MM.1S (cell line): ENCODE results near the gene CUL2.

Experiments used
- DNase-seq: peaks from one replicate; pipeline ENCODE4 v3.0.0-alpha.2; 2015
- H2AFZ ChIP-seq: fragments of 300-600 bp; sonication (generic); 2 replicates; pipeline ENCODE4 v1.6.0; 2016; ENCODE audit warnings: antibody characterized with exemption, low read length
- H3F3A ChIP-seq: fragments of 300-600 bp; sonication (generic); 2 replicates; pipeline ENCODE4 v1.6.1; 2016; ENCODE audit warnings: mild to moderate bottlenecking, antibody characterized with exemption, low read length, moderate library complexity, mixed read lengths; ENCODE audit not compliant: insufficient read depth
- H3K27ac ChIP-seq: fragments of 300-600 bp; sonication (generic); 2 replicates; pipeline ENCODE4 v1.5.1; 2016; ENCODE audit warnings: mild to moderate bottlenecking, low read length
- H3K27me3 ChIP-seq: fragments of 300-600 bp; sonication (generic); replicated peaks from 2 replicates; pipeline ENCODE4 v1.6.0; 2016; ENCODE audit warnings: low read length; ENCODE audit not compliant: insufficient read depth
- H3K36me3 ChIP-seq: fragments of 300-600 bp; sonication (generic); replicated peaks from 2 replicates; pipeline ENCODE4 v1.6.1; 2016; ENCODE audit warnings: mild to moderate bottlenecking, low read length, mixed read lengths; ENCODE audit not compliant: insufficient read depth
- H3K4me1 ChIP-seq: fragments of 300-600 bp; sonication (generic); 2 replicates; pipeline ENCODE4 v1.6.1; 2016; ENCODE audit warnings: low read length, mixed read lengths
- H3K4me2 ChIP-seq: fragments of 300-600 bp; sonication (generic); 2 replicates; pipeline ENCODE4 v1.6.0; 2016; ENCODE audit warnings: low read depth, low read length
- H3K4me3 ChIP-seq: fragments of 300-600 bp; sonication (generic); 2 replicates; pipeline ENCODE4 v1.5.1; 2016; ENCODE audit warnings: low read length, mixed read lengths
- H3K79me2 ChIP-seq: fragments of 300-600 bp; sonication (generic); 2 replicates; pipeline ENCODE4 v1.6.1; 2016; ENCODE audit warnings: mixed run types, low read length, mixed read lengths
- H3K9ac ChIP-seq: fragments of 300-600 bp; sonication (generic); 2 replicates; pipeline ENCODE4 v1.6.1; 2016; ENCODE audit warnings: low read length, mixed read lengths
- H3K9me2 ChIP-seq: fragments of 300-600 bp; sonication (generic); replicated peaks from 2 replicates; pipeline ENCODE4 v1.6.1; 2016; ENCODE audit warnings: mild to moderate bottlenecking, low read length, mixed read lengths; ENCODE audit not compliant: insufficient read depth
- H3K9me3 ChIP-seq: fragments of 300-600 bp; sonication (generic); replicated peaks from 2 replicates; pipeline ENCODE4 v1.6.1; 2016; ENCODE audit warnings: mild to moderate bottlenecking, low read length, mixed read lengths; ENCODE audit not compliant: insufficient read depth
- H4K20me1 ChIP-seq: fragments of 300-600 bp; sonication (generic); 2 replicates; pipeline ENCODE4 v1.6.1; 2016; ENCODE audit warnings: mild to moderate bottlenecking, low read length, moderate library complexity, mixed read lengths; ENCODE audit not compliant: insufficient read depth
- EZH2 ChIP-seq: fragments of 300-600 bp; sonication (generic); optimal IDR thresholded peaks from 2 replicates; pipeline ENCODE3; 2017; ENCODE audit warnings: low read depth, mild to moderate bottlenecking, antibody characterized with exemption, low read length, mixed read lengths
- EZH2phosphoT487 ChIP-seq: fragments of 300-600 bp; sonication (generic); IDR thresholded peaks from 2 replicates; pipeline ENCODE4 v1.6.1; 2018; ENCODE audit warnings: antibody characterized with exemption, low read length
- TF ChIP-seq, protein P1 (sequence below): fragments of 300-600 bp; sonication (generic); IDR thresholded peaks from 2 replicates; pipeline ENCODE4 v1.5.1; 2016; ENCODE audit warnings: antibody characterized with exemption, low read length, mixed read lengths

Gene CUL2

GRCh38 chr10:35124540-35124939, 34.4 kb upstream of the CUL2 start:
- no peak overlapping the region for H3K9ac ChIP-seq
- no peak overlapping the region for H3K27ac ChIP-seq
- H3K36me3 ChIP-seq = no peaks in the 10 kb centered on the region
- no peaks in the 10 kb centered on the region for H3K27me3 ChIP-seq
- no peak overlapping the region for H2AFZ ChIP-seq
- H3K4me3 ChIP-seq = no peak overlapping the region
- no peak for DNase-seq
- peaks cover 5% of the 10 kb centered on the region; the same call in 1 of the 2 replicates for H3F3A ChIP-seq
- no peaks in the 10 kb centered on the region for H3K9me3 ChIP-seq
- peaks cover 10% of the 10 kb centered on the region for H3K79me2 ChIP-seq
- no peaks in the 10 kb centered on the region for H4K20me1 ChIP-seq
- H3K9me2 ChIP-seq = no peaks in the 10 kb centered on the region
- TF ChIP-seq EZH2phosphoT487 (no peak), EZH2 (no peak)
- TF ChIP-seq, protein P1, sequence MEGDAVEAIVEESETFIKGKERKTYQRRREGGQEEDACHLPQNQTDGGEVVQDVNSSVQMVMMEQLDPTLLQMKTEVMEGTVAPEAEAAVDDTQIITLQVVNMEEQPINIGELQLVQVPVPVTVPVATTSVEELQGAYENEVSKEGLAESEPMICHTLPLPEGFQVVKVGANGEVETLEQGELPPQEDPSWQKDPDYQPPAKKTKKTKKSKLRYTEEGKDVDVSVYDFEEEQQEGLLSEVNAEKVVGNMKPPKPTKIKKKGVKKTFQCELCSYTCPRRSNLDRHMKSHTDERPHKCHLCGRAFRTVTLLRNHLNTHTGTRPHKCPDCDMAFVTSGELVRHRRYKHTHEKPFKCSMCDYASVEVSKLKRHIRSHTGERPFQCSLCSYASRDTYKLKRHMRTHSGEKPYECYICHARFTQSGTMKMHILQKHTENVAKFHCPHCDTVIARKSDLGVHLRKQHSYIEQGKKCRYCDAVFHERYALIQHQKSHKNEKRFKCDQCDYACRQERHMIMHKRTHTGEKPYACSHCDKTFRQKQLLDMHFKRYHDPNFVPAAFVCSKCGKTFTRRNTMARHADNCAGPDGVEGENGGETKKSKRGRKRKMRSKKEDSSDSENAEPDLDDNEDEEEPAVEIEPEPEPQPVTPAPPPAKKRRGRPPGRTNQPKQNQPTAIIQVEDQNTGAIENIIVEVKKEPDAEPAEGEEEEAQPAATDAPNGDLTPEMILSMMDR = no peak
- H3K4me2 ChIP-seq = no peak overlapping the region
- peaks cover 7% of the 10 kb centered on the region; the same call in 1 of the 2 replicates for H3K4me1 ChIP-seq

DNA sequence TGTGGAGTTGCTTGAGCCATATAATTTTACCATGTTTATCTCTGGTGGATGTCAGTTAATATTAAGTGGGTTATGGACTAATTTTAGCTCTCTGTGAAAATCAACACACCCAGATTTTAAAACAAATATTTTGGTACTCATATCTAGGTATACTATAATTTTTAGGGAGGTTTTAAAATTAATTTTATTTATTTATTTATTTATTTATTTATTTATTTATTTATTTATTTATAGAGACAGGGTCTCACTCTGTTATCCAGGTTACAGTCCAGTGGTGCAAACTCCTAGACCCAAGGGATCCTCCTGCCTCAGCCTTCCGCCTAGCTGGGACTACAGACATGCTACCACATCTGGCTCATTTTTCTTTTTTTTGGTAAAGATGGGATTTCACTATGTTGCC, 29.2 kb upstream of the CUL2 start:
- Histone ChIP-seq H3K4me2 (no peak overlapping the region), H3K4me1 (no peaks in the 10 kb centered on the region), H4K20me1 (no peaks in the 10 kb centered on the region), H3K36me3 (no peaks in the 10 kb centered on the region), H3K79me2 (no peaks in the 10 kb centered on the region), H3K9me2 (no peaks in the 10 kb centered on the region), H3K9ac (no peak overlapping the region), H3K27ac (no peak overlapping the region), H3K4me3 (no peak overlapping the region), H3K27me3 (no peaks in the 10 kb centered on the region), H3K9me3 (no peaks in the 10 kb centered on the region), H3F3A (no peaks in the 10 kb centered on the region), H2AFZ (no peak overlapping the region)
- TF ChIP-seq EZH2 = no peak
- no peak for TF ChIP-seq EZH2phosphoT487
- TF ChIP-seq, protein P1 = no peak
- DNase-seq = no peak

- no peak for TF ChIP-seq EZH2
- no peak for TF ChIP-seq EZH2phosphoT487
- TF ChIP-seq, protein P1 = no peak
- H3K27me3 ChIP-seq = no peaks in the 10 kb centered on the region
- H3K4me3 ChIP-seq = no peak overlapping the region
- no peaks in the 10 kb centered on the region for H3F3A ChIP-seq
- no peaks in the 10 kb centered on the region for H3K4me1 ChIP-seq
- no peak overlapping the region for H2AFZ ChIP-seq
- DNase-seq = no peak
- H3K9me3 ChIP-seq = no peaks in the 10 kb centered on the region
- no peak overlapping the region for H3K9ac ChIP-seq
- H3K4me2 ChIP-seq = no peak overlapping the region
- no peak overlapping the region for H3K27ac ChIP-seq
- no peaks in the 10 kb centered on the region for H3K79me2 ChIP-seq
- H4K20me1 ChIP-seq = no peaks in the 10 kb centered on the region
- H3K36me3 ChIP-seq = no peaks in the 10 kb centered on the region
- H3K9me2 ChIP-seq = no peaks in the 10 kb centered on the region
These were observed 22.4 kb upstream of the CUL2 start for GRCh38 chr10:35112571-35112970.
